NCI-H82 (cell line): ENCODE measurements around the gene DYSF.

Experiments used
- DNase-seq: peaks from one replicate; lab custom pipeline; 2025; lab: John Stamatoyannopoulos, UW

Gene DYSF

GRCh38 chr2:71576541-71576940 lies 123.2 kb downstream of the DYSF start:
- no peak for DNase-seq

GRCh38 chr2:71577209-71577608 lies 123.8 kb downstream of the DYSF start:
- DNase-seq, result no peak

GRCh38 chr2:71578767-71579342 lies 125.5 kb downstream of the DYSF start:
- no peak for DNase-seq

- DNase-seq, result no peak
Measured at GRCh38 chr2:71581026-71581425, 127.7 kb downstream of the DYSF start.

- no peak for DNase-seq
Measured at GRCh38 chr2:71583876-71584275, 130.5 kb downstream of the DYSF start.

GRCh38 chr2:71586471-71586870 lies 133.1 kb downstream of the DYSF start:
- no peak for DNase-seq

- no peak for DNase-seq
Measured at GRCh38 chr2:71587509-71588073, 134.2 kb downstream of the DYSF start.

GRCh38 chr2:71588497-71589170 lies 135.3 kb downstream of the DYSF start:
- no peak for DNase-seq

GRCh38 chr2:71589763-71590162 lies 136.4 kb downstream of the DYSF start:
- no peak for DNase-seq

GRCh38 chr2:71591044-71591443 lies 137.7 kb downstream of the DYSF start:
- DNase-seq, result no peak

- no peak for DNase-seq
Measured at GRCh38 chr2:71592181-71592711, 138.9 kb downstream of the DYSF start.

GRCh38 chr2:71595569-71595968 lies 142.2 kb downstream of the DYSF start:
- DNase-seq, result no peak

GRCh38 chr2:71596011-71596410 lies 142.7 kb downstream of the DYSF start:
- no peak for DNase-seq

- DNase-seq, result no peak
Measured at GRCh38 chr2:71597756-71598155, 144.4 kb downstream of the DYSF start.

- no peak for DNase-seq
Measured at GRCh38 chr2:71598526-71598925, 145.2 kb downstream of the DYSF start.

- DNase-seq, result no peak
Measured at GRCh38 chr2:71599038-71599437, 145.7 kb downstream of the DYSF start.

- peak; percentile 33 for DNase-seq
Measured at GRCh38 chr2:71599646-71600236, 146.4 kb downstream of the DYSF start.

GRCh38 chr2:71600555-71600954 lies 147.2 kb downstream of the DYSF start:
- no peak for DNase-seq

GRCh38 chr2:71601136-71602114 lies 148.1 kb downstream of the DYSF start:
- DNase-seq, result no peak

GRCh38 chr2:71602115-71602495 lies 148.7 kb downstream of the DYSF start:
- DNase-seq, result no peak

- no peak for DNase-seq
Measured at GRCh38 chr2:71602581-71602980, 149.2 kb downstream of the DYSF start.

- no peak for DNase-seq
Measured at GRCh38 chr2:71603311-71603811, 150.0 kb downstream of the DYSF start.
